Activated T-cell treated with anti-CD3 and anti-CD28 coated beads for 24 hours (primary cell): ENCODE results near the gene APBB1.
"Not testable (repeated sequence)": the region's sequence is repeated elsewhere in the genome, so short reads cannot be mapped to it uniquely, and the experiment has no call there.

Experiments
- DNase-seq: peaks from one replicate; pipeline ENCODE4 v3.0.0-alpha.2; 2020; ENCODE audit warnings: low read depth

Gene APBB1

GRCh38 chr11:6417907-6418556 lies 862 bp downstream of the APBB1 start:
- no peak for DNase-seq

DNA sequence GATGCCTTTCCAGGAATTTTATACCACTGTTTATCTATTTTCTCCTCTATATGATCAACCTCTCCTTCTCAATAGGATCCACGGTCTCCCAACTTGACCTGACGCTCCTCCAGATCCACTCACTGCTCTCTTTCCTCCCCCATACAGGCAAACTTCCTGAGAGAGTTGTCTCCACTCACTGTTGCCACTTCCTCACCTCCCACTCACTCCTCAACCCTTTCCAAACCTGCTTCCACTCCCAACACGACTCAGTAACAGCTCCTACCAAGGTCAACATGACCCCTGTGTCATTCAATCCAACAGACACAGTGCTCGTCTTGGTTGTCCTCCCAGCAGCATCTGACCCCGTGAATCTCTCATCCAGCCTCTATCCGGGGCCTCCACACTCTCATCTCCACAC lies 3.1 kb downstream of the APBB1 start:
- DNase-seq: no peak

GRCh38 chr11:6414874-6415328 lies 4.0 kb downstream of the APBB1 start:
- no peak for DNase-seq

- peak; percentile 59 for DNase-seq
Measured at GRCh38 chr11:6413791-6414201, 5.1 kb downstream of the APBB1 start.

GRCh38 chr11:6411594-6412031 lies 7.3 kb downstream of the APBB1 start:
- no peak for DNase-seq

- DNase-seq: no peak
Measured at GRCh38 chr11:6410695-6411430, 8.0 kb downstream of the APBB1 start.

DNA sequence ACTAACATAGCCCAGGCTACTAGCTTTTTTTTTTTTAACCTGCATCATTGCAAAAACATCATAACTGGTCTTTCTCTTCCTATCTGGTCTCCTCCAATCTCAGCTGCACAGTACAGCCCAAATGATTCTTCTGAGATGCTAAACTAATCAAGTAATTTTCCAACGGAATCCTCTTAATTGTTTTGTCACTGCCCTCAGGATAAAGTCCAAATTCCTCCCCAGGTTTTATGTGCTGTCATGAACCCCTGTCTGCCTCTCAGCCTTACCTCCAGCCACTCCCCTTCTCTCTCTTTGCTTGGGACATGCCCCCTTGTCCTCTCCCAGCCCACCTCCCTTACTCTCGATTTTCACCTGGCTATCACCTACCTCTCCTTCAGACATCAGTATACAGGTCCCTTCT lies 12.5 kb downstream of the APBB1 start:
- DNase-seq: no peak

GRCh38 chr11:6405846-6406245 lies 13.0 kb downstream of the APBB1 start:
- no peak for DNase-seq

DNA sequence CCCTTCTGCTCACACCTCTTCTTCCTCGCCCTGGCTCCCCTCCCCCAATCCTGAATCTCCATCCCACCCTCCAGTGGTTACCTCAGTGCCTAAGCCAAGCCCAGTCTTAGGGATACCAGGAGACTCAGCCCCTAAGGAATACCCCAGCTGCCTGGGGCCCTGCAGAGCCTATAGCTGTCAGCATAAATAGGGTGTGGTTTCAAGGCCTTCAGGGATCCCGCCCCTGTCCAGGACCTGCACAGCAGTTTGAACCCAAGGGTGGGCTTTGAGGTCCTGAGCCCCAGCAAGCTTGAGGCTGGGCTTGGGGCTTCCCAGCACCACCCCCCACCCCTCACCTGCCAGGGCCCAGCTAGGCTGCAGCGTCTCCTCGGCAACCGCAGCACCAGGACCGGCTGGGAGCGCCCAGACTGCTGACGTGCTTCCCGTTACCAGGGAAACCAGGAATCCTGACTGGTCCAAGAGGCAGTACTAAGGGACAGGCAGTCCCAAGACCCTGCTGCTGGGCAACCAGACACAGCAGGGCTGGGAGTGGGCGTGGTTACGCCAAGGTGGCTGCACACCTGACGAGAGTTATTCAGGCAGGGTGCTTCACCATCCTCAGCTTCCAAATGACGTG lies 13.7 kb downstream of the APBB1 start:
- DNase-seq: no peak

DNA sequence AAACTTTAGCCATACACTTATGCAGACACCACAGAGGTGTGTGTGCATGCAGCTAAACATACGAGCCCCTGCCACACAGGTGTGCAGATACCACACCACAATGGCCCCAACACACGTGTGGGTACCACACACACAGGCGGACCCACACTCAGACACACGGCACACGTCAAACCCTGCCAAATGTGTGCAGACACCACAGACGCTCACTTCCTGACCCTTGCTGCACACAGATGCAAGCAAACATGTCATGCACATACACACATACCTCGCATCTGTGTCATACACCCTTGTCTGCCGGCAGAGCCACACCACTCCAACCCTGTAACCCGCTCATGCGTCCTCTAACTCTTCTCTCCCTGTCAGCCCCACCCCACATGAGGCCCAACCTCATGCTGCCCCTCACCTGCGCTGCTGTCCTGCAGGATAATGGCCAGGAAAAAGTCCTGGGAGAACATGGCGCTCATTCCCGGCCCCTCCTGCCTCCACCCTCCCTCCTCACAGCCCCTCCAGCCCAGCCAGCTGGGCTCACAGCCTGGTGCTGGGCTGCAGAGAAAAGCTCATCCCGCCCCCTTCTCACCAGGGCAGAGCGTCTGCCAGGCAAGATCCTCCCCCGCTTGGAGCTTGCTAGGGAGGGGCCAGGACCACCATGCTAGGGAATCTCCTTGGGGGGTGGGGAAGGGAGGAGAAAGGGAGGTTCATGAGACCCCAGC lies 14.4 kb downstream of the APBB1 start:
- DNase-seq: no peak

DNA sequence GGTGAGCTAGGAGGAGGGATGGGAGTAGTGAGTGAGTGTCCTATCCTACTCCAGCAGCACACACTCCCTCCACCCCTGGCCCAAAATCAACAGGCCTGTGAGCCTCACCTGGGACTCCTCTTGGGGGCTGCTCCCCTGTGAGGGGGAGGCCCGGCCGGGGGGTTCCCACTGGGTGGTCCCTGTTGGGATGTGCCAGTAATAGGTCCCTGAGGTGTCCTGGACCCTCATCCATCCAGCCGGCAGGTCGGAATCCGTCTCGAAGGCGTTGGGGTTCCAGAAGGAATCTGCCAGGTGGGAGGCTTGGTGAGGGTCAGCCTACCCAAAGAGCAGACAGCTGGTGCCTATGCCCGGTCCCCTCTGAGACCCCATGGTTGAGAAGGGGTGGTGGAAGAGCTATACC lies 15.4 kb downstream of the APBB1 start:
- no peak for DNase-seq

- DNase-seq: peak; percentile 57
Measured at GRCh38 chr11:6402561-6402981, 16.3 kb downstream of the APBB1 start.

GRCh38 chr11:6402061-6402470 lies 16.8 kb downstream of the APBB1 start:
- DNase-seq: no peak

GRCh38 chr11:6401464-6401863 lies 17.4 kb downstream of the APBB1 start:
- DNase-seq: no peak

DNA sequence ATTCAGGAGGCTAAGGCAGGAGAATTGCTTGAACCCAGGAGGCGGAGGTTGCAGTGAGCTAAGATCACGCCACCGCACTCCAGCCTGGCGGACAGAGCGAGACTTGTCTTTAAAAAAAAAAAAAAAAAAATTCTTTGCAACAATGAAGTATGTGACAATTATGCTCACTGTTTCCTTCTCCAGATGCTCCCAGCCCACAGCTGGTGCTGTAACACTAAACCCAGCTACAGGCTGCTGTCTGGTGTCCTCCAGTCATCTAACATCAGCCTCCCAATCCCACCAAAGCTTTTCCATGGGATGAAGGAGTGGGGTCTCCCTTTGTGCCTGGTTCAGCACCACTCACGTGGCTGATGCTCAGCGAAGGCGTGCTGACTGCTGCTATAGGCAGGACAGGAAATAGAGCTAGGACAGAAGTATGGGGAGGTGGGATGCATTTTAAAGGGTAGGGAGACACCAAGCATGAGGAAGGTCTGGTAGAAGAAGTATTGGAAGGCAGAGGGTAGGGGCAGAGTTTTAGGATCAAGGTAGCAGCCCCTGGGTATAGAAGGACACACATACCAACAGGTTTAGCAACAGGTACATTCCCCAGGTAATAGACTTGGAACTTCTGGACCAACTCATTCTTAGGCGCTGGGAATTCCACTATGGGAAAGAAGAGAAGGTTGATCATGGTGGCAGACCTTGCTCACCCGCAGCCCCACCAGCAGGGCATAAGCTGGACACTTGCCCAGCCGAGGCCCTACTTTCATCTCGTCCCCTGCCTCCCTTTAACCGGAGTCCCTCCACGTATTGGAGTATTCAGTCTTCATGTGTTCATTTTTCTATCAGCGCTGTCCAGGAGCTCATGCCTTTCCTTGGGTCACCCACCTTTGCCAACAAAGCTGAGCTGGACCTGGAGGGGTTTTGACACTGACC lies 18.2 kb downstream of the APBB1 start:
- no peak for DNase-seq

GRCh38 chr11:6397636-6398035 lies 21.3 kb downstream of the APBB1 start:
- no peak for DNase-seq

GRCh38 chr11:6397156-6397555 lies 21.7 kb downstream of the APBB1 start:
- DNase-seq: no peak

- no peak for DNase-seq
Measured at GRCh38 chr11:6395470-6396060, 23.3 kb downstream of the APBB1 start.

GRCh38 chr11:6393989-6394670 lies 24.8 kb downstream of the APBB1 start:
- DNase-seq: no peak

DNA sequence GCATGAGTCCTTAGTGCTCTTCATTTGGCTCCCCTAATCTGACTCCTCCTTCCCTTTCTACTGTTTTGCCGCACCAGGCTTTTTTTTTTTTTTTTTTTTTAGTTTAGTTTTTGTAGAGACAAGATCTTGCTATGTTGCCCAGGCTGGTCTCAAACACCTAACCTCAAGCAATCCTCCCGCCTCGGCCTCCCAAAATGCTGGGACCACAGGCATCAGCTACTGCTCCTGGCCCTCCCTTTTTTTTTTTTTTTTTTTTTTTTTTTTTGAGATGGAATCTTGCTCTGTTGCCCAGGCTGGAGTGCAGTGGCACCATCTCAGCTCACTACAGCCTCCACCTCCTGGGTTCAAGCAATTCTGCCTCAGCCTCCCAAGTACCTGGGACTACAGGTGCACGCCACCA lies 26.6 kb downstream of the APBB1 start:
- not testable (repeated sequence) for DNase-seq
